ENCODE measurements around the gene SLX4IP.
A peak's percentile ranks its signal among the peaks of the same experiment; 100 is the strongest.
"Not testable (repeated sequence)": the region's sequence is repeated elsewhere in the genome, so short reads cannot be mapped to it uniquely, and the experiment has no call there.

Gene SLX4IP

DNA sequence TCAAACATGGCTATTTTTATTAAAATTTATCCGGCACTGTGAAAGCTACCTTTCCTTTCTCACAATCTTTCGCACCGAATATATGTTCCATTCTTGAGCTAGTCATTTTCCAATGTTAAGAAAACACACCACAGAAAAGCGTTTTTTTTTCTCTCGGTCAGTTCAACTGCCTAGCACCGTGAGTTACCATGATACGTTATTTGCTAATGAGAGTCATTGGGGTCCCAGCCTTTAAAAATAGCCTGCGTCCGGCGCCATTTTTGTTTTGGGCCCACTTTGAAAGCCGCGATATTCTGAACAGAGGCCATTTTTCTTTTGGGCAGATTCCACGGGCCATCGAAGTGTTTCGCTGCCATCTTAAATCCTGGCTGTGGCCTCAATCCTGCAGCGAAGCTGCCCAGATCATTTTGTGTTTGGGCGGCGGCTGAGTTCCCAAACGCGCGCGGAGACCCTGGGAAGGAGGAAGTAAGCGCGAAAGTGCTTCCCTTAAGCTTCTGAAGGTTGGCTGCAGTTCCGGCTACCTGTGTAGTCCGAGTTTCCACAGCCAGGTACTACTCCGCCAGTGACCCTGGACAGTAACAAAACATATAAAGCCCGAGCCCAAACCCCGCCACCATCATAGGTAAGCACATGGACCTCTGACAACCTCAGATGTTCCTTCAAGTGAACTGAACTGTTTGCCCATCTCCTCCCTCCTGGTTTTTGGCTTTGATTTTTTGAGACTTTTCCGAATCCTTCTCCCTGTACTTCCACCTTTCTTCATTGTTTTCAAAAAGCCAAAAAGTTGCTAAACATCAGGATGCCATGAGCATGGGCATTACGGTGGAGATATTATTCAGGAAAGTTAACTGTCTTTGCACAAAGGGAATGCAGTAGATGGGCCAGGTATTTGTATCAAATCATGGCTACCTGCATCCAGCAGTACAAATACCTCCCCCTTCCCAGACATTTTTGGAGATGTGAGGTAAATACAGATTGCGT, at the start of gene SLX4IP:
Gene SLX4IP, plus strand, starts transcription at position 474 of the 981 bp plus-strand sequence. CDS start 22,900 bp downstream, outside the sequence.
- peak; percentile 55 to 72 (median 71) for DNase-seq (ENCODE audit: low read depth in 3 of 3)

- no peak for DNase-seq (ENCODE audit: low read depth in 3 of 3)
These were observed 49.1 kb upstream of the SLX4IP start for GRCh38 chr20:10385850-10386544.

DNA sequence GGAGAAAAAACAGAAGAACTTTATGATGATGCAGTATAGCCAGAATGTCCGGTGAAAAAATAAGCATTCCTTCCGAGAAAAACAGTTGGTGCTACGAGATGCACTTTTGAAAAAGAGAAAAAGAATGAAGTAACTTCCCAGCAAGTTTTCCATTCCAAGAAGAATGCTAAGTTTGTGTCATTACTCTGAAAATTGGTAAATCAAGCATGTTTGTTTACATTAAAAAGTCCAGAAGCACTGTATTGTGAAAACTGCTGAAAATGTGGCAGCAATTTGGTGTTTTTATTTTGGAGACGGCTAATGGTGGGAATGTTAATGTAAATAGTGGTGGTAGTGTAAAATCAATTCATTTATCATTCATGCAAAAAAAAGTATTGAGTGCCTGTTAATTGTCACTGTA, 47.4 kb upstream of the SLX4IP start:
- DNase-seq (ENCODE audit: low read depth in 3 of 3), result no peak

- no peak for DNase-seq (ENCODE audit: low read depth in 3 of 3)
These were observed 46.5 kb upstream of the SLX4IP start for GRCh38 chr20:10388597-10388996.

GRCh38 chr20:10390709-10391108, 44.4 kb upstream of the SLX4IP start:
- DNase-seq (ENCODE audit: low read depth in 3 of 3), result no peak

- not testable (repeated sequence) for DNase-seq (ENCODE audit: low read depth in 3 of 3)
These were observed 40.4 kb upstream of the SLX4IP start for GRCh38 chr20:10394752-10395151.

GRCh38 chr20:10398834-10399369, 36.2 kb upstream of the SLX4IP start:
- DNase-seq (ENCODE audit: low read depth in 3 of 3), result no peak

DNA sequence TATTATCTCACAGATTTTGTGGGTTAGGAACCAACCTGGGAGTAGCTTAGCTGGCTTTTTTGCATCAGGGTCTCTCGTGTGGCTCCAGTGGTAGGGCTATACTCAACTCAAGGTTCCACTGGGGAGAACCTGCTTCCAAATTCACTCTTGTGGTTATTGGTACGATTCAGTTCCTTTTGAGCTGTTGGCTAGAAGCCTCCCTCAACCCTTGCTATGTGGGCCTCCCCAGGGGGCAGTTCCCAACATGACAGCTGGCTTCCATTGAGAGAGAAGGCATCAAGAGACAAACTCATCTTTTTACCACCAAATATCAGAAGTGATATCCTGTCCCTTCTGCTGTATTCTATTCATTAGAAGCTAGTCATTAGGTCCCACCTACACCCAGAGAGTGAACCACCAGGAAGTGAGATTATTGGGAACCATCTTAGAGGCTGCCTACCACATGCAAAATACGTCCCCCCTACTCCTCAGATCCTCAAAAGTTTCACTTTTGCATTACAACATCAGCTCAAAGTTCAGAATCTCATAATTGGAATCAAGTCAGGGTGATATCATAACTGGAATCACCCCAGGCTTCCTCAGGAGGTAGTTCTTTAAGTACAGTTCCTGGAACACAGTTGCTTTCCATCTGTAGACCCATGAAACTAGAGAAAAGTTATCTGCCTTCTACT, 32.0 kb upstream of the SLX4IP start:
- no peak for DNase-seq (ENCODE audit: low read depth in 3 of 3)

DNA sequence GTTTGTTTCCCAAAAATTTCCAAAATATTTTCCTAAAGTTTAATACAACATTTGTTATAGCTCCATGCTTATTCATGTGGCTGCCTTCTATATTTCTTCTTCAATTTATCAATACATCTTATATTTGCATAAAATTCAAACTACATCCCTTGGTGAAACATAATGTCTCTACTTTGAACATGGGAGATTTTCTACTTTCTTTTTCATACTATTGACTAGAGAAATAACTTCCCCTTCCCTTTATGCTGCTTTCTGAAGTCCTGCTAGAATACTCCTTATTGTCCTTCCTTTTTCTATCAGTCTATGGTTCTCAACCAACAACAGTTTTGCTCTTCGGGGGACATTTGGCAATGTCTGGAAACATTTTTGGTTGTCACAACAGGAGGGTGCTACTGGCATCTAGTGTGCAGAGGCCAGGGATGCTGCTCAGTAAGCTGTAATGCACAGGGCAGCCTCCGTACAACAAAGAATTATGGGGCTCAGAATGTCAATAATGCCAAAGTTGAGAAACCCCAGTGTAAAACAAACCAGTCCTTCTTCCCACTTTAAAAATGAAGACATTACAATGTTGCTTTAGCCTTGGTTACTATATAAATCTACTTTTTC, 31.0 kb upstream of the SLX4IP start:
- no peak for DNase-seq (ENCODE audit: low read depth in 3 of 3)

DNA sequence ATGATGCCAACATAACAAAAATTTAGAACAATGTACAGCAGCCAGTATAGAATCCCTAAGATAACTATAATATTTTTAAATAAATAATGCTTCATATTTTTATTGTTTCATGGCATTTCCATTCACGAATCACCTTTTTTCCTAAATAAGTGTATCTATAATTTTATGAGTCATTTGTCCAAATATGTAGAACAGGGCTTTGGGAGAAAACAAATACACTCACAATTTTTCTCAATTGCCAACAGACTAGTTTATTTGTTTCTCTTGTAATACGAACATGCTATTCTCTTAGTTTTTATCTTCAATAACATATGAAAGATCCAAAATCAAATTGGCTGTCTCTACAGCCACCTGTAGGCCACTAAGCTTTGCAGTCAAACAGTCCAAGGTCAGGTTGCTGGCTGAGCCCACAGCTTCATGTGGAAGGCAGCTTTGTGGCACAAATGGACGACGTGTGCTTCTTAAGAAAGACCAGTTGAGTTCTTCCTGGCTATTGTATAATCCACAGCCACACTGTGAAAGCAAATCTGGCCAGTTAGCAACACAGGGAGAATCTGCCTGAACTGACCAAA, 30.1 kb upstream of the SLX4IP start:
- no peak for DNase-seq (ENCODE audit: low read depth in 3 of 3)

DNA sequence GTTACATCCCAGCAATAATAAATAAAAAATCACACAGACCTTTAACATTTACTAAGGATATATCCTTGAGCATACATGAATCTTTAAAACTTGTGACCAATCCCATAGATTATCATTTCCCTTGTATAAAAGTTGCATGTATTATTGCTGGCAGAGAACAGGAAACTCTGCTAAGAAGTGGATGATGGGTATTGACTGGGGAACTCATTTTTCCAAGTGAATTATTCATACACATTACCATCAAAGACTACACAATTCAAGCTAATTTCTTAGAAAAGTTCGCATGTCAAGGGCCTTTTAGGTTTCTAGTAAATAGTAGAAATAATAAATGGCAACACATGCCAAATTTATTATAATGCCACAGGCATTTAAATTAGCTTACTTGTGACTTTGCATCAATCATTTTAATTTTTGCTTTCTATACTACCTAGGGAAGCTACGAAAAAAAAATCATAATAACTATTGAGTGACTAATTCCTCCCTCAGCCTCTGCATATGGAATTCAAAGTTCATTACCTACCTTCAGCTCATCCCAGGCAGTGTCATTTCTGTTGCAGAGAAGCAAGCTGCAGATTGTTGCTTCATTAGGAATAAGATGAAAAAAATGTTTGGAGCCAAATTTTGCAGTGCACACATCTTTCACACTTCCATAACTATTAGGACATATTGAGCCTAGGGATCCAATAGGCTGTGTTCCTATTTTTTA, 26.8 kb upstream of the SLX4IP start:
- no peak for DNase-seq (ENCODE audit: low read depth in 3 of 3)

DNA sequence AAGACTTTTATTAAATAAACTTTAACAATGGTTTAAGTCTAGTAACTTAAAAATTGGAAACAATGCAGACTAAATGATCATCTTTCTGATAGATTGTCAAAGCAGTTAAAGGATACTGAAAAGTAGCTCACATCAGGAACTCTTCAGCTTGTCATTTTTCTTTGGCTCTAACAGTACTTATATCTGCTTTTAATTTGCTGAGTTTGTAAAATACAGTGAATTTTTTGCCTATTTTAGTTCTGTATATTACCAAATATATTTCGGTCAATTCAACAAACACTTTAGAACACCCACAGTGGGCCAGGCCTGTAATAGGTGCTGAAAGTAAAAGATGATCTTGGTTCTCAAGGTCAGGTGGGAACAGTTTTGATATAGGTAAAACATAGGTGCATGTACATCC, 23.4 kb upstream of the SLX4IP start:
- DNase-seq (ENCODE audit: low read depth in 3 of 3), result no peak

- DNase-seq (ENCODE audit: low read depth in 3 of 3), result no peak
These were observed 22.3 kb upstream of the SLX4IP start for GRCh38 chr20:10412591-10413408.

DNA sequence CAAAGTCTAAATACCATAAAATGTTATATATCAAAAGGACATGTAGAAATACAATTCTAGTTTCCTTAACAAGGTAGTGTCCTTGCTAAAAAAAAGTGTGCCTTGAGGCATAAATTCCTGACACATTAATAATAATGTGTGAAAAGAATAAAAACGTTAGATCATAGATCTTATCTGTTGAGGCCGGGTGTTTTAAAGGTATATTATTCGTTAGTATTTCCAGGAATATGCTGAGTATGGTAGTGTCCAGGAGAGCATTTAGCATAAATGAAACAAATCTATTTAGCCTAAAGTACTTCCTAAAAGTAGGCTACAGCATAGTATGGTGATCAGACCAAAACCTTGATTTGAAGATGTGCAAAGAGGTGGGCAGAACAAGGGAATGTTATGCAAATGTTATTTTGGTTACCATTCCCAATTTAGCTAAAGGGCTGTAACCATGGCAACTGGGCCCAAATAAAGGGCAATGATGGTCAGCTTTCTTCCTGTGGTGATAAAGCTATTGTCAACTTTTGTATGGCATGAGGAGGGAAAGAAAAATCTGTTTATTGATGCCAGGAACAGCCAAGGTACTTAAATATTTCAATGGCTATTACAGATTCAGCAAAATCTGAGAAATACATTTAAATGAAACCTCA, 20.0 kb upstream of the SLX4IP start:
- no peak for DNase-seq (ENCODE audit: low read depth in 3 of 3)

DNA sequence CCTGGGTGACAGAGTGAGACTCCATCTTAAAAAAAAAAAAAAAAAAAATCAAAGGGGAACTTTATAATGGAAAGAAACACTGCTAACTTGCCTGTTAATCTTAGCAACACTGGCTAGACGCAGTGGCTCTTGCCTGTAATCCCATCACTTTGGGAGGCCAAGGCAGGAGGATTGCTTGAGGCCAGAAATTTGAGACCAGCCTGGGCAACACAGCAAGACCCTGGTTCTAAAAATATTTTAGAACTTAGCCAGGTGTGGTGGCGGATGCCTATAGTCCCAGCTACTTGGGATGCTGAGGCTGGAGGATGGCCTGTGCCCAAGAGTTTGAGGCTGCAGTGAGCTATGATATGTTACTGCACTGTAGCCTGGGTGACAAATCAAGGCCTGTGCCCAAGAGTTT, 17.9 kb upstream of the SLX4IP start:
- DNase-seq (ENCODE audit: low read depth in 3 of 3), result not testable (repeated sequence)

DNA sequence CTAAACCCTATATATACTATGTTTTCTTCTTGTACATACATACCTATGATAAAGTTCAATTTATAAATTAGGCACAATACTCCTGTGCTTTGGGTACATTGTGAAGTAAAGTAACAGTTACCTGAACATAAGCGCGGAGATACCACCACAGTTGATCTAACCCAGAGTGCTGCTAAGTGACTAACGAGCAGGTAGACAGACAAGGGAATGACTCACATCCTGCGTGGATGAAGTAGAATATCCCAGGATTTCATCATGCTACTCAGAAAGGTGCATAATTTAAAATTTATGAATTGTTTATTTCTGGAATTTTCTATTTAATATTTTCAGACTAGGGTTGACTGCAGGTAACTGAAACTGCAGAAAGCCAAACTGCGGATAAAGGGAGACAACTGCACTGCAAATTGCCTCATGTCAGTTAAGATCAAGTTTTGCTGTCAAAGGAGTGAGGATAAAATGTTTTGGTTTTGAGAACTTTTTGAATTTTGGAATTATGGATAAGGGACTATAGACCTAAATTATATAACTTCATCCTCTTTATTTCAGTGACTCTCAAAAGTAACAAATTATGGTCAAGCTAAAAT, 15.5 kb upstream of the SLX4IP start:
- no peak for DNase-seq (ENCODE audit: low read depth in 3 of 3)

GRCh38 chr20:10423735-10424134, 11.4 kb upstream of the SLX4IP start:
- DNase-seq (ENCODE audit: low read depth in 3 of 3), result no peak

- DNase-seq (ENCODE audit: low read depth in 3 of 3), result no peak
These were observed 7.9 kb upstream of the SLX4IP start for GRCh38 chr20:10427060-10427692.

Data from stimulated activated CD4-positive, alpha-beta T cell treated with anti-CD3 and anti-CD28 coated beads, TNF-alpha, amount 100 ng/mL, for 4 hours (primary cell).